LNCAP (cell line): ENCODE measurements around the gene EPN1.

Experiments used
- TF ChIP-seq, protein P1 (sequence below): fragments of 450-650 bp; IDR thresholded peaks from 2 replicates; pipeline ENCODE4 v1.5.1; 2017; ENCODE audit warnings: mild to moderate bottlenecking

The EPN1 gene

DNA sequence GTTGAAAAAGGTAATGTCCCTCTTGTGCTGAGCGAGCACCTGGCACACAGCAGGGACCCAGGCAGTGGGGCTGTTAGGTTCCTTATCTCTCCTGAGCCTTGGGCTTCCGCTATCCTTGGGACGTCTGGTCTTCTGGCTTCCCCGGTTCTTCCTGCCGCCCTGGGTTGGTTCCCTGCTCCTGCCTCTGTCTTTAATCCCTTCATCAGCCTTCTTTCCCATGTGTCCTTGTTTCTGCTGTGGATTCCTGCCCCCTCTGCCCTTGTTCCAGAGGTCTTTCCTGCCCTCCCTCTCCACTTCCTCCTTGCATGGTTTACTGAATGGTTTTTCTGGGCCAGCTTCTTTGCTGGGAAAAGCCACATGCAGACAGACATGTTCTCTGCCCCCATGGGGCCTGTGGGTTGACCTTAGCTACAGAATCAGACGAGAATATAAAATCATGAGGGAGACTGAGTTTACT is 2.6 kb downstream of the EPN1 start:
- TF ChIP-seq, protein P1, sequence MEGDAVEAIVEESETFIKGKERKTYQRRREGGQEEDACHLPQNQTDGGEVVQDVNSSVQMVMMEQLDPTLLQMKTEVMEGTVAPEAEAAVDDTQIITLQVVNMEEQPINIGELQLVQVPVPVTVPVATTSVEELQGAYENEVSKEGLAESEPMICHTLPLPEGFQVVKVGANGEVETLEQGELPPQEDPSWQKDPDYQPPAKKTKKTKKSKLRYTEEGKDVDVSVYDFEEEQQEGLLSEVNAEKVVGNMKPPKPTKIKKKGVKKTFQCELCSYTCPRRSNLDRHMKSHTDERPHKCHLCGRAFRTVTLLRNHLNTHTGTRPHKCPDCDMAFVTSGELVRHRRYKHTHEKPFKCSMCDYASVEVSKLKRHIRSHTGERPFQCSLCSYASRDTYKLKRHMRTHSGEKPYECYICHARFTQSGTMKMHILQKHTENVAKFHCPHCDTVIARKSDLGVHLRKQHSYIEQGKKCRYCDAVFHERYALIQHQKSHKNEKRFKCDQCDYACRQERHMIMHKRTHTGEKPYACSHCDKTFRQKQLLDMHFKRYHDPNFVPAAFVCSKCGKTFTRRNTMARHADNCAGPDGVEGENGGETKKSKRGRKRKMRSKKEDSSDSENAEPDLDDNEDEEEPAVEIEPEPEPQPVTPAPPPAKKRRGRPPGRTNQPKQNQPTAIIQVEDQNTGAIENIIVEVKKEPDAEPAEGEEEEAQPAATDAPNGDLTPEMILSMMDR: no peak

DNA sequence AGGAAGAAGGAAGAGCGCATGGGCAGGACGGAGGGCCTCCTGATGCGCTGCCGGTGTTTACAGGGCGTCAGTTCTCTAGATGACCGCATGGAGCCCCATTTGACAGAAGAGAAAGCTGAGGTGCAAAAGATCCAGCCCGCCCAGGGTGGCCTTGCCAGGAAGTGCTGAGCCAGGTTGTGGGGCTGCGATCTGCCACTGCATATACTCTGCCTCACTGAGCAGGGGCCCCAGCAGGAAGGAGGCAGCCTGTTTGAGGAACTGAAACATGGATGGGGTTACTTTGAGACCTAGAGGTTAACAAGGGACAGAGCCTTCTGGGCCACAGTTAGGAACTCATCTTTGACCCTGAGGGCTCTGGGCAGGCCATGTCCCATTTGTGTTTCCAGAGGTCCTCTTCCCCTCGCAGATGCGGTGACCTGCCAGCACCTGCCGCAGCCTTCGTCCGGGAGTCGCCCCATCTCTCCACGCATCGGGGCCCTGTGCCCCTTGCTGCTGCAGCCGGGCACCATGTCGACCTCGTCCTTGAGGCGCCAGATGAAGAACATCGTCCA is 3.2 kb downstream of the EPN1 start:
- TF ChIP-seq, protein P1: no peak

DNA sequence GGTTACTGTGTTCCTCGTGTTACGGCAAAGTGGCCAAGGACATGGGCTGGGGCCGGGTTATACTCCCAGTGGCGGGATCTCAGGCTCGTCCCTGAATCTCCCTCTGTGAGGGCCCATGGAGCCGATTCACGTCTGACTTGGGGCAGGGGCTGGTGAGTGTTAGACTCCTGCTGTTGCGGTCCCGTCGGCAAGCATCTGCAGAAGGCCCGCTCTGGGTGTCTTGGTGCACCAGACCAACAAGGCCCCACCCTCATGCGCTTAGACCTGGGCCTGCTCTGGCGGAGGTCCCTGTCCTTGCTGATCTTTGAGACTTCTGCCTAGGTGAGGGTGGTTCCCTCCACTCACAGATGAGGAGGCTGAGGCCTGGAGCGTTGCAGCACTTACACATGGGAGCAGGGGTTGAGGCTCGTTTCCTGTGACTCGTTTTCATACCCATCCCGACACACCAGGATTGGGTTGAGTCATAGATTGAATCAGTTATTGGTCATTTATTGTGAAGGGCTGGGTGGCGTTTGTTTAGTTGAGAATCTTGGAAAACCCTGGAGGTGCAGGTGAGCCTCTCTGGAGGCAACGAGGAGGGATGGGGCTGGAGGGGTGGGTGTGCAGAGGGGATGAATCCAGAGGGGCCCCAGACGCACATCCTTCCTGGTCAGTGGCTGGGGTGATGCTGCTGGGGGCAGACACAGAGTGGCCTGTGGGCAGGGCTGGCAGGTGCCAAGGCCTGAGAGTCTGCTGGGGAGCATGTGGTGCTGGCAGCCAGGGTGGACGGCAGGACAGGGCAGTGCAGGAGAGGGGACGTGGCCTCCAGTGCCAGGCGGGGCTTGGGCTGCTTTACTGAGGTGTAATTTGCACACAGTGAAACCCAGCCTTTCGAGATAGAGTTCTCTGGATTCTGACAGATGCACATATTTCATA is 4.6 kb downstream of the EPN1 start:
- TF ChIP-seq, protein P1: no peak

DNA sequence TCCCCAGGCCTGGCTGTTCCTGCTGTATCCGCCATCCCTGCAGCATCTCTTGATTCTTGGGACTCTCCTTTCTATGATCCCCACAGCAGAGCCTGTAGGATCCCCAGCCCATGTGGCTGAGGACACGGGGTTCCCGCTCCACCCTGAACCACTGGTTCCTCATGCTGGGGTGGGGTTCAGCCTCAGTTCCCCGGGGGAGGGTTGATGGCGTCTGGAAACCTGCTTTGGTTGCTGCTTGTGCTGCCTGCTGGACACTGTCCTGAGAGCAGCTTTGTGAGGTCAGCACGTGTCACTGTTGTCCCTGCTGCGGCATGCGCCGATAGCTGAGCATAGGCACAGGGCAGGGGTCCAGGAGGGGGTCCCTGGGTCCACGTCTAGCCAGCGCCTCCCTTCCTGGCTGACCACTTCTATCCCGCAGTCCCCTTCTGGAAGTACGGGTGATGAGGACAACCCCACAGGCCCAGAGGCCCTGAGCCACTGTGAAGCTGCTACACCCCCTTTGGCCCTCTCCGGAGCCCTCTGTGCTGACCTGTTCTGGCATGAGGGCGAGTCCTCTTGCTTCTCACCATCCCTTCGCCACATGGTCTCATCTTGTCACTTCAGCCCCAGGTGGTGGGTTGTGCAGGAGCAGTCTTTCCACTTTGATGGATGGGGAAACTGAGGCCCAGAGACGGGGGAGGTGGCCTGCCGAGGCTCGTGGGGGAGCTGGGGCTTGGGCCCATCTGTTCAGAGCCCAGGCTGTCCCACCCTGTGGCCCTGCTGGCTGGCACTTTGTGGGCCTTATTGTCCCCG is 5.5 kb downstream of the EPN1 start:
- TF ChIP-seq, protein P1: no peak

DNA sequence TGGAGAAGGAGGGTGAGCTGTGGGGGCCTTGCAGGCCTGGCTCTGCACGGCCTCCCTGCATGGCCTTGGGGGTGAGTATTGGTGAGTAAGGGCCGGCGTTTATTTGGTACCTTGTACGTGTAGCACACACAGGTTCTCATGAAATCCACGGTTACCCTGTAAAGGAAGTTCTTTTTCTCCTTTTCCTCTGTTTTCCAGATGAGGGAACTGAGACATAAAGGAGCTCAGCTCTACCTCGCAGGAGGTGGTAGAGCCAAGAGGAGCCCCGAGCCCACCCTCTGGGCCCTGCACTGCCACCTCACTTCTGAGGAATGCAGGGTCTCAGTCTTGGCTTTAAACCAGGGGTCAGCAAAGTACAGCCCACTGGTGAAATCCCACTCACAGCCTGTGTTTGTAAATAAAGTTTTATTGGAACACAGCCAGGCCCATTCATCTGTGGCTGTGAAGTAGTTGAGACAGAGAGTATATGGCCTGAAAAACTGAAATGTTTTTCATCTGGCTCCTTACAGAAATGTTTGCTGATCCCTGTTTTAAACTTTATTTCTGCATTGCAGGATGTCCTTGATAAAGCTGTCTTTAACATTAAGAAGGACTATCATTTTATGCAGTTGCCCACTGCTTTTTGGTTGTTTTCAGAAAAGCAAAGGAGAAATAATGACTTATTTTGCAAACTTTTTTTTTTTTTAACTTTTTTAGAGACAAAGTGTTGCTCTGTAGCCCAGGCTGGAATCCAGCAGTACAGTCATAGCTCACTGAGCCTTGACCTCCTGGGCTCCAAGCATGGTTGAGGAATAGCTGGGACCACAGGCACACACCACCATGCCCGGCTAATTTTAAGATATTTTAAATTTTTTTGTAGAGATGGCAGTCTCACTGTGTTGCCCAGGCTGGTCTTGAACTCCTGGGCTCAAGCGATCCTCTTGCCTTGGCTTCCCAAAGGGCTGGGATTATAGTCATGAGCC is 6.4 kb downstream of the EPN1 start:
- TF ChIP-seq, protein P1: no peak

DNA sequence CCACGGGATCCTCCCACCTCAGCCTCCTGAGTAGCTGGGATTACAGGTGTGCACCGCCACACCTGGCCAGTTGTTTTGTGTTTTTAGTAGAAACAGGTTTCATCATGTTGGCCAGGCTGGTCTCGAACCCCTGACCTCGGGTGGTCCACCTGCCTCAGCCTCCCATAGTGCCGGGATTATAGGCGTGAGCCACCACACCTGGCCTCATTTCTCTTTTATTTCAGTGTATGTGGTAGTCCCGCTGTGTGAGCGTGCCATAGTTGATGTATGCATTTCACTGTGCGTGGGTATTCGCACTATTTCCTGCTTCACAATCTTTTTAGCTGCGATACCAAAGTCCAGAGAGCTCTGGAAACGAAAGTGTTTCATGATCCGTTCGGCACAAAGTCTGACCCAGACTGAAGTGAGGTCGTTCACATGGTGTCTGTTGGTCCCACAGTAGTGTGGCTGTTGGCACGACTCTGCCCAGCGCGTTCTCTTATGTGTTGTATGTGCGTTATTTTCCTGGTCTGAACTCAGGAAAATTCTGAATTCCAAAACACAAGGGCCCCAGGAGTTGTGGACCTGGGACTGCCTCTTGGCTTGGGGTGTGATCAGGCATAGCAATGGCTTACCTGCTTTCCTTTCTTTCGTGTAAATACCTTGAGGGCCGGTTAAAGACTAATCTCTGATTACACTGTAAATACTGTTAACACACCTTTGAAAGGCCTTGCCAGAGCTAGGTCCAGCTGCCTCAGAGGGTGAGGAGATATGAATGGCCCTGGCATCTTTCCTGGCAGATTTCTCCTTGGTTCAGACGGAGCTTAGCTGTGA is 8.6 kb downstream of the EPN1 start:
- TF ChIP-seq, protein P1: no peak
